Tibial artery (tissue), 4 donors: ENCODE results near the gene G6PD.
A peak's percentile ranks its signal among the peaks of the same experiment; 100 is the strongest.

Experiments
- DNase-seq, 2 donors: peaks; one replicate each; pipeline ENCODE4 v3.0.0-alpha.2; 2019
- H3K27ac ChIP-seq, 2 donors: fragments of 200-600 bp; sonication (generic) in 1 of 2; 1 replicate in 1 of 2; 2 replicates in 1 of 2; pipeline ENCODE4 v1.5.1; 2018 to 2019; ENCODE audit warnings: mild to moderate bottlenecking in 1 of 2
- H3K27me3 ChIP-seq, 2 donors: fragments of 200-600 bp; sonication (generic) in 1 of 2; one replicate each; pipeline versions ENCODE4 v1.5.1 to v1.6.0; 2016 to 2019
- H3K36me3 ChIP-seq, 3 donors: fragments of 200-600 bp; sonication (generic) in 2 of 3; one replicate each; pipeline ENCODE4 v1.5.1; 2016 to 2019; ENCODE audit warnings: mild to moderate bottlenecking in 2 of 3
- H3K4me1 ChIP-seq, 4 donors: fragments of 200-600 bp; sonication (generic) in 2 of 4; 1 replicate in 3 of 4; 2 replicates in 1 of 4; pipeline ENCODE4 v1.5.1; 2016 to 2019
- H3K4me3 ChIP-seq, 2 donors: fragments of 200-600 bp; sonication (generic) in 1 of 2; 1 replicate in 1 of 2; 2 replicates in 1 of 2; pipeline ENCODE4 v1.5.1; 2018 to 2019; ENCODE audit warnings: mild to moderate bottlenecking in 2 of 2
- H3K9me3 ChIP-seq, 3 donors: fragments of 200-600 bp; sonication (generic) in 1 of 3; one replicate each; pipeline ENCODE4 v1.5.1; 2016 to 2019
- intact Hi-C: fragments of 100-400 bp; cut with DNase I; formaldehyde crosslinking; loops from one replicate; pipeline ENCODE4 v1.15.0; 2023; ENCODE audit warnings: low total_unique reads
- TF ChIP-seq, protein P1 (sequence below), 2 experiments: fragments of 200-600 bp in 1 of 2; fragments of 450-650 bp in 1 of 2; IDR thresholded peaks; one replicate each; pipeline ENCODE4 v1.5.1; 2017 to 2019; ENCODE audit warnings: antibody characterized with exemption in 2 of 2, mild to moderate bottlenecking in 1 of 2, moderate library complexity in 1 of 2

Gene G6PD

DNA sequence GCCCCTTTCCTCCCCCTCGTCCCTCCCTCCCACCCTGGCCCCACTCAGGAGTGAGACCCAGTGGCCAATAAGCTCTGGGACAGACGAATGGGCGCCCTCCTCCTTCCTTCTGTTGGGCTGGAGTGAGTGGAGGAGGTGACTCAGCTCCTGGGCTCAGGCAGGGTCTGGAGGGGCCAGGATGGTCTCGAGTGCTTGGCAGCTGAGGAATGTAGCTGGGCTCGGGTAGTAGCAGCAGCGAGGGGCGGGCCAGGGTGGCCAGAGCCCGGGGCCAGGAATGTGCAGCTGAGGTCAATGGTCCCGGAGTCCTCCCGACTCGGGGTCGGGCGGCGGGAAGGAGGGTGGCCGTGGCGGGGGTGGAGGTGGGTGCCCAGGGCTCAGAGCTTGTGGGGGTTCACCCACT is 15.0 kb downstream of the G6PD start:
- peaks cover 0 to 30% (median 13%) of the 10 kb centered on the region in 4 donors for H3K4me1 ChIP-seq
- intact Hi-C loops: loop anchor here (5.0 kb wide), 1 partner anchor 129 kb away; no protein-coding TSS in a partner anchor

DNA sequence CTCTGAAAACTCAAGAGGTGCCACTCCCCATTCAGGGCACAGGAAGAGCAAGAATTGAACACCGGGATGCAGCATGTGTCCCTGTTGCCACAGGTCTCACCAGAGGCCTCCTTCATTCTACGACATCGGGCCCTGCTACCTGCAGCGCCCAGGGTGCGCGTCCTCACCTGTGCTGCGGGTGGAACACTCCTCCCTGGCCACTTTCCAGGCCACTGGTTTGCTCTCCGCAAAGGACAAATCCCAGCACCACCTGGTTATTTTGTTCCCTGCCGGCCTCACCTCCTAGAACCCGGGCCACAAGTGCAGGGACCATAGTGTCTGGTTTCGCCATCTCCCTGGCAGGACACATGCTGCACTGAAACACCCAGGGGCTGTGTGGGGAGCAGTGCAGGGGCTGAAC is 16.4 kb downstream of the G6PD start:
- no peaks in the 10 kb centered on the region for H3K9me3 ChIP-seq
- intact Hi-C loops: loop anchor here (5.0 kb wide), 1 partner anchor 128 kb away; no protein-coding TSS in a partner anchor
- TF ChIP-seq, protein P1, sequence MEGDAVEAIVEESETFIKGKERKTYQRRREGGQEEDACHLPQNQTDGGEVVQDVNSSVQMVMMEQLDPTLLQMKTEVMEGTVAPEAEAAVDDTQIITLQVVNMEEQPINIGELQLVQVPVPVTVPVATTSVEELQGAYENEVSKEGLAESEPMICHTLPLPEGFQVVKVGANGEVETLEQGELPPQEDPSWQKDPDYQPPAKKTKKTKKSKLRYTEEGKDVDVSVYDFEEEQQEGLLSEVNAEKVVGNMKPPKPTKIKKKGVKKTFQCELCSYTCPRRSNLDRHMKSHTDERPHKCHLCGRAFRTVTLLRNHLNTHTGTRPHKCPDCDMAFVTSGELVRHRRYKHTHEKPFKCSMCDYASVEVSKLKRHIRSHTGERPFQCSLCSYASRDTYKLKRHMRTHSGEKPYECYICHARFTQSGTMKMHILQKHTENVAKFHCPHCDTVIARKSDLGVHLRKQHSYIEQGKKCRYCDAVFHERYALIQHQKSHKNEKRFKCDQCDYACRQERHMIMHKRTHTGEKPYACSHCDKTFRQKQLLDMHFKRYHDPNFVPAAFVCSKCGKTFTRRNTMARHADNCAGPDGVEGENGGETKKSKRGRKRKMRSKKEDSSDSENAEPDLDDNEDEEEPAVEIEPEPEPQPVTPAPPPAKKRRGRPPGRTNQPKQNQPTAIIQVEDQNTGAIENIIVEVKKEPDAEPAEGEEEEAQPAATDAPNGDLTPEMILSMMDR (IDR thresholded peaks at IDR 0.05): no peak
- peaks cover 0 to 30% (median 13%) of the 10 kb centered on the region in 4 donors for H3K4me1 ChIP-seq
- H3K27me3 ChIP-seq: no peaks in the 10 kb centered on the region
- peak overlapping the region in 1 of 2 donors; percentile 70 for H3K27ac ChIP-seq
- no peak overlapping the region for H3K4me3 ChIP-seq
- peaks cover 0 to 38% (median 13%) of the 10 kb centered on the region in 3 donors for H3K36me3 ChIP-seq
- DNase-seq: no peak

More for the DNA sequence above, 15.0 kb downstream of the G6PD start:
- DNase-seq: peak; percentile 44 to 84
- H3K9me3 ChIP-seq: no peaks in the 10 kb centered on the region
- peak overlapping the region; percentile 65 to 70 for H3K27ac ChIP-seq
- TF ChIP-seq, protein P1 (IDR thresholded peaks at IDR 0.05): no peak
- no peak overlapping the region for H3K4me3 ChIP-seq
- H3K36me3 ChIP-seq: peaks cover 0 to 45% (median 20%) of the 10 kb centered on the region in 3 donors
- H3K27me3 ChIP-seq: no peaks in the 10 kb centered on the region

DNA sequence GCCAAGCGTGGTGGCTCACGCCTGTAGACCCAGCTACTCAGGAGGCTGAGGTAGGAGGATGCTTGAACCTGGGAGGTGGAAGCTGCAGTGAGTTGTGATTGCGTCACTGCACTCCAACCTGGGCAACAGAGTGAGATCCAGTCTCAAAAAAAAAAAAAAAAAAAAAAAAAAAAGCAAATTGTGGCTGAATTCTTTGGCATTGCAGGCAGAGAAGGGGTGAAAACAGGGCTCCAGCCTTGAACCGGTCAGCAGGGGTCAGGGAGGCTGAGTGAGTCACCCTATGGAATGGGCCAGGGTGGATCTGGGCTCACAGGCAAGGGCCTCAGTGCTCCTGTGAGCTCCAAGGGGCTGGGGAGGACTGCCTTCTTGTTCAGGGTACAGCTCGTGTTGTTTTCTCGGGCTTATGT is 17.4 kb downstream of the G6PD start:
- Histone ChIP-seq H3K4me3 (no peak overlapping the region), H3K4me1 (peaks cover 0 to 25% (median 6%) of the 10 kb centered on the region in 4 donors), H3K36me3 (peaks cover 0 to 31% (median 10%) of the 10 kb centered on the region in 3 donors), H3K27ac (peak overlapping the region in 1 of 2 donors; percentile 35), H3K9me3 (no peaks in the 10 kb centered on the region), H3K27me3 (no peaks in the 10 kb centered on the region)
- intact Hi-C loops: no loop called here
- DNase-seq: no peak
- TF ChIP-seq, protein P1 (IDR thresholded peaks at IDR 0.05): no peak

DNA sequence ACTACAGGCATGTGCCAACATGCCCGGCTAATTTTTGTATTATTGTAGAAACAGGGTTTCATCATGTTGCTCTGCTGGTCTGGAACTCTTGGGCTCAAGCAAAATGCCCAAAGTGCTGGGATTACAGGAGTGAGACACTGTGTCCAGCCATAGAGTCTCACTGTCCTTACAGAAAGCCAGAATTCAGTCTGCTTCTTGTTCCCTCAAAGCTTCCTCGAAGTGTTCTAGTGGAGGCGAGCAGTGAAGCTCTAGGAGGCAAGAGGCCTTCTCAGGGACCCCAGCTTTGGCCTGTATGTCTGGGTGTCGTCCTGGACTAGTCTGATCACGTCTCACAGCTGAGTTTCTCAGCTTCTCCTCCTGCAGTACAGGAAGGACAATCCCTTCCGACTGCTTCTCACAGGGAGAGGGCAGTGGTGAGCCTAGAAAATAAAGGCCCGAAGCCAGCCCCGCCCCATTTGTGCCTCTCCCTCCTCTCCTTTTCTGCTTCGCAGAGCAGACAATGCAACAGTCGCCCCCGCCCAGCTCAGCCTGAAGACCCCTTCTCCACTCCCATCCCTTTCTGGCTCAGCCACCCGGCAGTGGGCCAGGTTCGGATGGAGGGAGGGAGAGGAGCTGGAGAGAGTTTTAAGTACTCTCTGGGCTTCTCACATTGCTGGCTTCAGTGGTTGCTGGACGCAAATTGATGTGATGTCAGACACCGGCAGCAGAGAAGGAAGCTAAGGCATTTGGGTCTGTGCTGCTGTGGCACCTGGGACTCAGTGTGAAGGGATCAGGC is 19.6 kb downstream of the G6PD start:
- TF ChIP-seq, protein P1 (IDR thresholded peaks at IDR 0.05): peak; percentile 39 to 48
- intact Hi-C loops: no loop called here
- Histone ChIP-seq H3K27me3 (no peaks in the 10 kb centered on the region), H3K4me1 (peaks cover 0 to 25% (median 6%) of the 10 kb centered on the region in 4 donors), H3K4me3 (peak overlapping the region; percentile 23 to 47), H3K9me3 (no peaks in the 10 kb centered on the region), H3K36me3 (peaks cover 0 to 10% (median 0%) of the 10 kb centered on the region in 3 donors), H3K27ac (peak overlapping the region; percentile 60 to 73)
- peak; percentile 80 to 86 for DNase-seq

DNA sequence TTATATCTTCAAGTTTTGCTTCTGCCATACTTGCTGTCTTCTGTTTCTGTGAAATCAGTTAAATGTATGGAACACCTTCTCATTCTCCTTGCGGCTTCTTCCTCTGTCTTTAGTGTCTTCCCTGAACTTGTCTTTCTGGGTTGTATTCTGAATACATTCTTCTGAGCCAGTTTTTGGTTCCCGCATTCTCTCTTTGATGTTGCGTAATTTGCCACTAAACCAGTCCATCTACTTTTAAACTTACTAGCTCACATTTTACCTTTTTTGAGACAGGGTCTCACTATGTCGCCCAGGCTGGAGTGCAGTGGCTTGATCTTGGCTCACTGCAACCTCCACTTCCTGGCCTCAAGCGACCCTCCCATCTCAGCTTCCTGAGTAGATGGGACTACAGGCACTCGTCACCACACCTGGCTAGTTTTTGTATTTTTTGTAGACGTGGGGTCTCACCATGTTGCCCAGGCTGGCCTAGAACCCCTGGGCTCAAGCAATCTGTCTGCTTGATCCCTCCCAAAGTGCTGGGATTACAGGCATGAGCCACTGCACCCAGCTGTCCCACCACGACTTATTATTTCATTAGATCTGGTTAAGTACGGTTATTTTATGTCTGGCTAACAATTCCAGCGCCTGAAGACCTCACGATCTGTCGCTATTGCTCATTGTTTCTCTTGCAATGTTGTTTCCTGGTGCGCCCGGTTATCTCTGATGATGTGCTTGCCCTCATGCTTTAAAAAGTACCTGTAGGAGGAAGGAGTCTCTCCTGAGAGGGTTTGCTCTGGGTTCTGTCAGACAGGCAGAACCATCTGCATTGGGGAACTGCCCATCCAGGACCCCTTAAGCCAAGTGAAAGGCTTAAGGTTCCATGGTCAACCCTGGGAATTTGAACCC is 20.8 kb downstream of the G6PD start:
- H3K27me3 ChIP-seq: no peaks in the 10 kb centered on the region
- intact Hi-C loops: no loop called here
- H3K36me3 ChIP-seq: no peaks in the 10 kb centered on the region
- H3K4me1 ChIP-seq: peaks cover 0 to 14% (median 4%) of the 10 kb centered on the region in 4 donors
- DNase-seq: no peak
- no peak overlapping the region for H3K4me3 ChIP-seq
- TF ChIP-seq, protein P1 (IDR thresholded peaks at IDR 0.05): no peak
- H3K27ac ChIP-seq: peak overlapping the region in 1 of 2 donors; percentile 73
- no peaks in the 10 kb centered on the region for H3K9me3 ChIP-seq
